Stimulated activated naive B cell treated with anti-CD40 and anti-IgM and Interleukin-4, amounts not matched to agents 10 μg/mL and 1 μg/mL and 100 μg/mL, for 72 hours (primary cell): ENCODE results near the gene FMNL3.

Experiments
- ATAC-seq, 2 donors: fragments of 150-1000 bp; cut with Tn5 transposase; replicated peaks; 2 replicates each; pipeline ENCODE4 v1.10.0; 2021; ENCODE audit warnings: moderate library complexity in 1 of 2
- DNase-seq: peaks from one replicate; pipeline ENCODE4 v3.0.0; 2021
- H3K27ac Mint-ChIP-seq: one replicate; pipeline ENCODE4 v1.8.0; 2022; ENCODE audit warnings: mild to moderate bottlenecking, mixed read lengths
- H3K27me3 Mint-ChIP-seq, 2 donors: one replicate each; pipeline ENCODE4 v1.8.0; 2022; ENCODE audit warnings: mixed read lengths in 2 of 2
- H3K36me3 Mint-ChIP-seq, 2 donors: one replicate each; pipeline ENCODE4 v1.8.0; 2022; ENCODE audit warnings: mixed read lengths in 2 of 2, mild to moderate bottlenecking in 1 of 2
- H3K4me1 Mint-ChIP-seq, 2 donors: one replicate each; pipeline ENCODE4 v1.8.0; 2022; ENCODE audit warnings: mixed read lengths in 2 of 2, mild to moderate bottlenecking in 1 of 2
- H3K4me3 Mint-ChIP-seq, 2 donors: one replicate each; pipeline ENCODE4 v1.8.0; 2022; ENCODE audit warnings: mild to moderate bottlenecking in 2 of 2, mixed read lengths in 2 of 2, moderate library complexity in 1 of 2
- H3K9me3 Mint-ChIP-seq, 2 donors: one replicate each; pipeline ENCODE4 v1.8.0; 2022; ENCODE audit warnings: mixed read lengths in 2 of 2, mild to moderate bottlenecking in 1 of 2

FMNL3 gene

DNA sequence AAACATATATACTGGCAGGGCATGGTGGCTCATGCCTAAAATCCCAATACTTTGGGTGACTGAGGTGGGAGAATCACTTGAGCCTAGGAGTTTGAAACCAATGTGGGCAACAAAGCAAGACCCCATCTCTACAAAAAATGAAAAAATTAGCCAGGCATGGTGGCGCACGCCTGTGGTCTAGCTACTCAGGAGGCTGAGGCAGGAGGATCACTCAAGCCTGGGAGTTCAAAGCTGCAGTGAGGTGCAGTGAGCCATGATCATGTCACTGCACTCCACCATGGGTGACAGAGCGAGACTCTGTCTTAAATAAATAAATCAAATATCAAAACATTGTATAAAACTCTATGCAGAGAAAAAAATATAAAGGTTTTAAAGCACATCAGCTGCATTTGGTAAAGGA lies 5.2 kb downstream of the FMNL3 start:
- peaks cover 15 to 25% of the 10 kb centered on the region in 2 donors for H3K36me3 Mint-ChIP-seq
- ATAC-seq (no peak), DNase-seq (no peak)
- H3K4me3 Mint-ChIP-seq: peak overlapping the region in 1 of 2 donors; percentile 27
- peaks cover 51 to 85% of the 10 kb centered on the region in 2 donors for H3K4me1 Mint-ChIP-seq
- no peaks in the 10 kb centered on the region for H3K27me3 Mint-ChIP-seq
- H3K27ac Mint-ChIP-seq: no peak overlapping the region
- no peaks in the 10 kb centered on the region for H3K9me3 Mint-ChIP-seq

DNA sequence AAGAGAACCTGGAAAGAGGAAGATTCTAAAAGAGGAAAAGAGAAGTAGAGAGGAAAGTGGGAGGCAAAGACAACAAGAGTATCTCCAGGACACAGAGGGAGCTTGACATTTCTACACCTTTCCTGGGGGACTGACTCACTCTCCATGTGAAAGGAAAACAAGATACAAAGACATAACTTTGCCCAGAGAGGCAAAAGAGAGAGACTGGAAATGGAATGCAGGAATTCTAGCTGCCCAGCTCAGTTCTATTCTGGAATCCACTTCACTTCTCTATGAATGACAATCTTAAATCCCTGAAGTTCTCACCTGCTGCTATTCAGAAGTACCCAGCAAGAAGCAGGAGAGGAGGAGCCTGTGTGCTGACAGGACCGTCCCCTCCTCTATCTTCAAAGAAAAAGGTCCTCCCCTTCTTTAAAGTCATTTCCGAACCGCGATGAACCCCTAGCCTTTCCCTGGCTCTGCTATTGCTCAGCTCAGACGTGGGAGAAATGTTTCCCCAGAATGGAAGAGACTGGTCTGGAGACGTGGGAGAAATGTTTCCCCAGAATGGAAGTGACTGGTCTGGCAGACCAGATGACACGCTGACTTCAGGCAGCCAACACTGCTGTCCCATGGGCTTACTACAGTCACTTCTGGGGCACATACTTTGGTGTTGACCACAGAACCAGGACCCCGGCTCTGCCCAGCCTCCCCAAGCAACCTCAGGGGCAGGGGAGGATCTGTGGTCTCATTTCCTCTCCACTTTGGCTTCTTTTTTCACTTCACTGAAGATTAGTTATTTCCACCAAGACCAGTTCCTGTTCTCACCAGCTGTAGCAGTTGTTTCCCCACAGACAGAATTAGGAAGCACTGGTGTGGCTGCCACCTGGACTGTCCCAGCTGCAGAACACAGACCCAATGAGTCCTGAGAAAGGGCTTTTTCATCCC lies 8.3 kb downstream of the FMNL3 start:
- H3K4me1 Mint-ChIP-seq: peaks cover 43 to 71% of the 10 kb centered on the region in 2 donors
- H3K27me3 Mint-ChIP-seq: no peaks in the 10 kb centered on the region
- H3K9me3 Mint-ChIP-seq: no peaks in the 10 kb centered on the region
- H3K36me3 Mint-ChIP-seq: peaks cover 11 to 16% of the 10 kb centered on the region in 2 donors
- DNase-seq (peak; percentile 84), ATAC-seq (peak; percentile 92 to 94)
- peak overlapping the region; percentile 58 to 73 for H3K4me3 Mint-ChIP-seq
- H3K27ac Mint-ChIP-seq: peak overlapping the region; percentile 95

DNA sequence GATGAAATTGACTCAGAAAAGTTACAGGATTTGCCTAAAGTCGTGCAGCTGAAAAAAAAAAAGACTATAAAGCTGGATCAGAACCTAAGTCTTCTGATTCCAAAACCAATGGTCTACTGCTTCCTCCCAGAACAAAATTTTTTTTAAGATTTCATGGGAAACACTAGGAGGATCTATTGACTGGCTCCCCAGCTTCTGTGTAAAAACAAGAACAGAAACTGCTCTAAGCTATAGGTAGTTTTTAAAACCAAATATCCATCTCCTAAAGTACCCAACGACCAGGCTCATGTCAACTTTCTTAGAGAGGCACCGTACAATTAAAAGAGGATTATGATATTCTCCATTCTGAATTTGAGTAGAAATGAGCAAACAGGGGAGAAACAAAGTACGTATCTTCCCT lies 9.4 kb downstream of the FMNL3 start:
- no peak for ATAC-seq
- H3K27me3 Mint-ChIP-seq: no peaks in the 10 kb centered on the region
- DNase-seq: no peak
- H3K4me1 Mint-ChIP-seq: peaks cover 37 to 66% of the 10 kb centered on the region in 2 donors
- peak overlapping the region; percentile 95 for H3K27ac Mint-ChIP-seq
- H3K36me3 Mint-ChIP-seq: peaks cover 14 to 20% of the 10 kb centered on the region in 2 donors
- H3K4me3 Mint-ChIP-seq: peak overlapping the region; percentile 58 to 73
- H3K9me3 Mint-ChIP-seq: no peaks in the 10 kb centered on the region

DNA sequence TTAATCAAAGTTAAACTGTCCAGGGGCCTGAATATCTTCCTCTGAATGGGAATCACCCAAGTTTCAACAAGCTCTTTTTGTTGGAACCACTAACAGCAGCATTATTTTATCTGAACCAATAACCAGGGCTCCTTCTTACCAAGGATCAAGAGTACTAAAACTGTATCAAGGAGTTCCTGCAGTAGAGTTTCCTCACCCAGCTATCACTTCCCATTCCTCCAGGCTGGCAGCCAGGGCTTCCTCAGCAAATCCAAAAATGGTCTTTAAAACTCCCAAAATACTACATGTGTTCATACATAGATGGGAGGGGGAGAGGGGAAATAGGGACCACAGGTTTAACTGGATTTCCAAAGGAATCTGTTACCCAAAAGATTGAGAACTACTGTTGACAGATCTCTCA lies 10.5 kb downstream of the FMNL3 start:
- H3K36me3 Mint-ChIP-seq: peaks cover 14 to 18% of the 10 kb centered on the region in 2 donors
- no peak overlapping the region for H3K4me3 Mint-ChIP-seq
- H3K27ac Mint-ChIP-seq: peak overlapping the region; percentile 62
- peaks cover 36 to 63% of the 10 kb centered on the region in 2 donors for H3K4me1 Mint-ChIP-seq
- ATAC-seq: no peak
- H3K27me3 Mint-ChIP-seq: no peaks in the 10 kb centered on the region
- H3K9me3 Mint-ChIP-seq: no peaks in the 10 kb centered on the region
- DNase-seq: no peak

DNA sequence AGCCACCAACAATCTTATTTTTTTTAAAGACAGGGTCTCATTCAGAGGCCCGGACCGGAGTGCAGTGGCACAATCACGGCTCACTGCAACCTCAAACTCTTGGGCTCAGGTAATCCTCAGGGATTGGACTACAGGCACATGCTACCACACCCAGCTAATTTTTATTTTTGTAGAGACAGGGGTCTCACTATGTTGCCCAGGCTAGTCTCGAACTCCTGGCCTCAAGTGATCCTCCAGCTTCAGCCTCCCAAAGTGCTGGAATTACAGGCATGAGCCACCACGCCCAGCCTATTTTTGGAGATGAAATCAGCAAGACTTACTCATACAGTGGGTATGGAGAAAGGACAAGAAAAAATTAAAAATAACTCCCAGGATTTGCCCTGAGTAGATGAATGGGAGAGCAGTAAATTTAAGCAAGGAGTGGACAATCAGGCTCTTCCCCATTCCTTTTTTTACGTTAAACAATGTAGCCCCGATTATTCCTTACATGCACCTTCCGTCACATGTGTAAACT lies 13.2 kb downstream of the FMNL3 start:
- peaks cover 11 to 18% of the 10 kb centered on the region in 2 donors for H3K36me3 Mint-ChIP-seq
- H3K4me1 Mint-ChIP-seq: peaks cover 40 to 60% of the 10 kb centered on the region in 2 donors
- no peaks in the 10 kb centered on the region for H3K9me3 Mint-ChIP-seq
- no peak overlapping the region for H3K4me3 Mint-ChIP-seq
- H3K27ac Mint-ChIP-seq: no peak overlapping the region
- no peaks in the 10 kb centered on the region for H3K27me3 Mint-ChIP-seq
- no peak for ATAC-seq
- DNase-seq: no peak

DNA sequence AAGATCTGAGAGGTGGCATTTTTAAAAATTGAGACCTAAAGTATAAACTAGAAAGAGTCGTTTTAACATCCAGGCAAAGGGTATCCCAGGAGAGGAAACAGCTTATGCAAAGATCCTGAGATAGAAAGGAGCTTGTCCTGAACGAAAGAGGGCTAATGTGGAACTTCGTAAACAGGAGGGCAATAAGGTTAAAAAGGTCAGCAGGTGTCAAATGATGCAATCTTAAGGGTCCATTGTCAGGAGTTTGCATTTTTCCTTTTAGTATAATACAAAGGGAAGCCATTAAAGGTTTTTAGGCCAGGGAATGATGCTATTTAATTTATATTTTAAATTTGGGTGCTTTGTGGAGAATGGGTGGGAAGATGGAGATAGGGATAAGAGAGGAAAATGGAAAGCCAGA lies 14.4 kb downstream of the FMNL3 start:
- DNase-seq: no peak
- Mint-ChIP-seq H3K4me1 (peaks cover 38 to 60% of the 10 kb centered on the region in 2 donors), H3K27ac (no peak overlapping the region), H3K9me3 (no peaks in the 10 kb centered on the region), H3K27me3 (no peaks in the 10 kb centered on the region), H3K36me3 (peaks cover 14 to 23% of the 10 kb centered on the region in 2 donors), H3K4me3 (no peak overlapping the region)
- no peak for ATAC-seq

DNA sequence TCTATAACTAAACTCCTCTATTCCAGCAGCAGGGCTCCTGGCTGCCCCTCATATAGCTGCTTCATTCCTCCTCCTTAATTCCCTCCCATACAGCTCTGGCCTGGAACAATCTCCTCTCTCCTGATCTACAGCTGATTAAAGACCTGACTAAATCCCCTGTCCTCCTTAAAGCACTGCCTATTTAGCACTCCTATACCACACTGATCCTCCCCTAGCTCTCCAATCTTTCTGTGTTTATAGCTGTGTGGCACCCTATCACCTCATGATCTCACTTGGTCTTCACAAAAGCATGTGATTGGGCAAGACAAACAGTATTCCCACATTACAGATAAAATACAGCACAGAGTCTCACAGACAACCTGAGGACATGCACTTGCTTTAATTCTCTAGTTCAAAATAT lies 17.4 kb downstream of the FMNL3 start:
- ATAC-seq: peak in 1 of 2 donors; percentile 11
- H3K27ac Mint-ChIP-seq: peak overlapping the region; percentile 26
- DNase-seq: no peak
- no peaks in the 10 kb centered on the region for H3K27me3 Mint-ChIP-seq
- peaks cover 42 to 64% of the 10 kb centered on the region in 2 donors for H3K4me1 Mint-ChIP-seq
- no peaks in the 10 kb centered on the region for H3K9me3 Mint-ChIP-seq
- peaks cover 14 to 29% of the 10 kb centered on the region in 2 donors for H3K36me3 Mint-ChIP-seq
- H3K4me3 Mint-ChIP-seq: peak overlapping the region in 1 of 2 donors; percentile 2

DNA sequence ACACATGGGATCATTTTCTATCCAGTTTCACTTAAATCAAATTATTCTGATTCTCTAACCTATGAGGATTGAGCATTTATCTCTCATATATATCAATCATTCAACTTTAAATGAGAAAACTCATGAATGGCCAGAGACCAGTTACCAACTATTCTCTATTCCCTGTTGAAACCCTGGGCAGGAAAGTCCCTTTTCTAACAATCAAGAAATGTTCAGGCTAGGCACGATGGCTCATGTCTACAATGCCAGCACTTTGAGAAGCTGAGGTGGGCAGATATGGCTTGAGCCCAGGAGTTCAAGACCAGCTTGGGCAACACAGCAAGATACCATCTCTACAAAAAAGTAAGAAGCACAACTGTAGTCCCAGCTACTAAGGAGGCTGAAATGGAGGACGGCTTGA lies 18.0 kb downstream of the FMNL3 start:
- Mint-ChIP-seq H3K9me3 (no peaks in the 10 kb centered on the region), H3K4me1 (peaks cover 47 to 70% of the 10 kb centered on the region in 2 donors), H3K27me3 (no peaks in the 10 kb centered on the region), H3K4me3 (peak overlapping the region in 1 of 2 donors; percentile 22), H3K27ac (peak overlapping the region; percentile 56), H3K36me3 (peaks cover 14 to 29% of the 10 kb centered on the region in 2 donors)
- ATAC-seq (peak; percentile 89 to 90), DNase-seq (no peak)

DNA sequence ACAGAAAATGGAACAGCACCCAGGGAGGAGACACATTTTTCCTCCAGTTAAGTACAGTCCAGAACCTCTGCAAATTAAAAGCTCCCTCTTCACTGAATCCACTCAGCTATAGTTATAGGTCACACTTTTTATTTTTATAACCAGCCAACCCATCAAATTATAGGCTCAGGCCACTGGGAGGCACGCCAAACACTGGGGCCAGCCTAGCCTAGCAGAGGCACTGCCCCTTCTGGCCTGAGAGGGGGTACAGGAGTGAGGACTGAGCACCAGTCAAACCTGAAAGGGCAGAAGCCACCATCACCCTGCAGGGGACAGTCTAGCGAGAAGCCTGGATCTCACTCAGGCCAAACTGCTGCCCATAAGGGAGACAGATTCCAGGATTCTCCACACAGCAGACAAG lies 19.3 kb downstream of the FMNL3 start:
- Mint-ChIP-seq H3K36me3 (peaks cover 15 to 28% of the 10 kb centered on the region in 2 donors), H3K4me1 (peaks cover 55 to 78% of the 10 kb centered on the region in 2 donors), H3K9me3 (no peaks in the 10 kb centered on the region), H3K27me3 (no peaks in the 10 kb centered on the region), H3K4me3 (no peak overlapping the region), H3K27ac (no peak overlapping the region)
- ATAC-seq (no peak), DNase-seq (no peak)

DNA sequence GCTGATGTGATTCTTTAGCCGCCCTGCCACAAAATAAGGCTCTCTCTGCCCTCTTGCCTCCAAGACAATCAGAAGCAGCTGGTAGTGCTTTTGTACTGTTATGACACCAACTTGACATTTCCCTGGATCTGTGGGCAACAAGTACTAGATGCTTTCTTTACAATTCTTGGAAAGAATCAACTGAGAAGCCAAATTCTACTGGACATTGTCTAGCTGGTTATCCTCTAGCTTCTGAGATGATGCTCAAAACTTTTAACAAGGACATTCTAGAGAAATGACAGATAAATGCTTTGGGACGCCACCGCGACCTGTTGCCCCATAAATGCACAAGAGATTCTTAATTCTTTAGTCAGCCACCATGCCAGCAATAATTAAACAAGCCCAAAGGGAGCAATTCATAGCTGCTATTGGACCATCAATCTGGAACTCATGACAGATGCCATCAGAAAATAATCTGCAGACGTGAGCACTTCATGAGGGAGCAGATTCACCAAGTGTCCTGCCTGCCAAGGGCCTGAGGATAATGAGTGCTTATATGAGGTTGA lies 22.8 kb downstream of the FMNL3 start:
- Mint-ChIP-seq H3K27me3 (no peaks in the 10 kb centered on the region), H3K4me3 (no peak overlapping the region), H3K4me1 (peaks cover 56 to 76% of the 10 kb centered on the region in 2 donors), H3K9me3 (no peaks in the 10 kb centered on the region), H3K27ac (no peak overlapping the region), H3K36me3 (peaks cover 18 to 30% of the 10 kb centered on the region in 2 donors)
- ATAC-seq (no peak), DNase-seq (no peak)

DNA sequence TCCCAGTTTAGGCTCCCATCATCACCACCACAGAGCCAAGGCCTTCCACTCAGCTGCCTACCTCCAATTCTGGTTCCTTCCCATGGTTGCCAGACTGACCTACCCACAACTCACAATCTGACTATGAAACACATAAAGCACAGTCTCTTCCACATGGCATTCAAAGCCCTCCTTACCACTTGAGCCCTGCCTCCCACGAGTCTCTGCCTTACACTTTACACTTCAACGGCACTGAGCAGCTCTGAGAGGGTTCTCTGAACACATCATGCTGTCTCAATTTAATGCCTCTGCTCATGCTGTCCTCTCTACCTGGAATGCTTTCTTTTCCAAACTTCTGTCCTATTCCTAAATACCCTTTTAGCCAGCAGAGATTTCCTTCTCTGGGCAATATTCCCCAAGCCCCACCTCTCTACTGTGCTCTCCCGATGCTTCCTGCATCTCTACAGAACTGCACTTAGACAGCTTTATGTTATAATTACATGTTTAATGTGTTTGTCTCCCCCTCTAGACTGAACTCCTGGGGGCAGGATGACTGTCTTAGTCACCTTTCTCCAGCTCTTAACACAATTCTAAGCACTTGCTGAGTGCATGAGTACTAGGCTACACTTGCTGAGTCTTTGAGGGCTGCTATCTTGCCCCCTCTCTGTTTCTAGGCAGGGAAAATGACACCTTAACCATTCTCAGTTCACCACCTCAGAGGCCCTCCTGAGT lies 23.5 kb downstream of the FMNL3 start:
- H3K9me3 Mint-ChIP-seq: no peaks in the 10 kb centered on the region
- H3K4me3 Mint-ChIP-seq: no peak overlapping the region
- peaks cover 54 to 76% of the 10 kb centered on the region in 2 donors for H3K4me1 Mint-ChIP-seq
- no peaks in the 10 kb centered on the region for H3K27me3 Mint-ChIP-seq
- DNase-seq (no peak), ATAC-seq (peak; percentile 57 to 61)
- H3K36me3 Mint-ChIP-seq: peaks cover 18 to 30% of the 10 kb centered on the region in 2 donors
- peak overlapping the region; percentile 14 for H3K27ac Mint-ChIP-seq

DNA sequence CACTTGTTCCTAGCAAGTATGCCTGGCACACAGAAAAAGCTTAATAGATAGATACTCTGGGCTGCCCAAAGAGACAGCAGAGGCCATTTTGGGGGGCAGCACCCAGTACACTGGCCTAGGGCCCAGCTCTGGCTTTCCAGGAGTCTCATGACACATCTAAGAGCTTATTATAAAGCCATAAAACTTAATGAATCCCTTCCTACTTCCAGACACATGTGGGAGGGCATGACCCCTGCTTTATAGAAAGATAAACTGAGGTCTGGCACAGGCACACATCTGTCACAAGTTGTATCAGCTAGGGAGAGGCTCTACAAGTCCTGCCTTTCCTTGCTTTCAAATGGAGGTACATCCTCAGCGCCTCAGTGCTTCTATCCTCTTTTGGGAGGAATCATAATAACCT lies 27.1 kb downstream of the FMNL3 start:
- no peaks in the 10 kb centered on the region for H3K27me3 Mint-ChIP-seq
- DNase-seq (no peak), ATAC-seq (no peak)
- no peaks in the 10 kb centered on the region for H3K9me3 Mint-ChIP-seq
- no peak overlapping the region for H3K27ac Mint-ChIP-seq
- H3K36me3 Mint-ChIP-seq: peaks cover 13 to 22% of the 10 kb centered on the region in 2 donors
- H3K4me3 Mint-ChIP-seq: no peak overlapping the region
- H3K4me1 Mint-ChIP-seq: peaks cover 58 to 78% of the 10 kb centered on the region in 2 donors

DNA sequence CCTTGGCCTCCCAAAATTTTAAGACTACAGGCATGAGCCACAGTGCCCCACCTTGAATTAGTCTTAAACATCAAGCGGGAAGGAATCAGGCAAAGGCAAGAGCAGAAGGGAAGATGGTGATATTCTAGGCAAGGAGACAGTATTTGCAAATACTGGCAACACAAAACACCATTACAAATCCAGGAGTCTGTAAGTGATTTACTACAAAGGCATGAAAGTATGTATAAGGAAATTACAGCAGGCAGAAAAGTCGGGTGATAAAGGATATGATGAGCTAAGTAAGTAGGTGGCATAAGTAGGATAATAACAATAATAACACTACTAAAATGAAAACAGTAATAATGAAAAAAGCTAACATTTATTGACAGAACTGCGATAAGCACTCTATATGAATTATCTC lies 28.5 kb downstream of the FMNL3 start:
- Mint-ChIP-seq H3K4me3 (no peak overlapping the region), H3K36me3 (peaks cover 13 to 24% of the 10 kb centered on the region in 2 donors), H3K9me3 (no peaks in the 10 kb centered on the region), H3K4me1 (peaks cover 60 to 79% of the 10 kb centered on the region in 2 donors), H3K27ac (no peak overlapping the region), H3K27me3 (no peaks in the 10 kb centered on the region)
- DNase-seq (no peak), ATAC-seq (no peak)

DNA sequence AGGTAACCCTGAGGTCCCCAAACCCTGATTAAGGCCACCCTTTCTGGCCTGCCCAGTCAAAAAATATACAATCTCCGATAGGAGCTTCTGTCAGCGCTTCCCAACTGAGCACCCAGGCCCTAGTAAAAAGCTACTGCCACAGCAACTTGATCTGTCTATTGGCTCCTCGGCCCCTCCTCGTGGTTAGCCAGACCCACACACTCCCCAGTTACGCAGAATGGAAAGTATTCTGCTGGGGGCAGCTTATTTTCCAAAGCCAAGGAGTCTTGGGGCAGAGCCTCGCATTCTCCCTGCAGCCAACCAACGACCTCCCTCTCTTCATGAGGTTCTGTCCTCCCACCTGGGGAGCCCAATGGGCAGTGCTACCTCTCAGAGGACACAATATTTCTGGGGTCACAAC lies 32.1 kb downstream of the FMNL3 start:
- Mint-ChIP-seq H3K9me3 (no peaks in the 10 kb centered on the region), H3K4me3 (peak overlapping the region in 1 of 2 donors; percentile 1)

More for the DNA sequence above, 32.1 kb downstream of the FMNL3 start:
- Mint-ChIP-seq H3K4me1 (peaks cover 71 to 84% of the 10 kb centered on the region in 2 donors), H3K27me3 (no peaks in the 10 kb centered on the region), H3K27ac (peak overlapping the region; percentile 43), H3K36me3 (peaks cover 2 to 11% of the 10 kb centered on the region in 2 donors)
- no peak for ATAC-seq
- no peak for DNase-seq
